IMR-90 (cell line): ENCODE results near the gene TIGD3.

Experiments used
- BHLHE40 ChIP-seq: fragments of 150-350 bp; IDR thresholded peaks from 2 replicates; pipeline ENCODE4 v1.6.1; 2016; ENCODE audit warnings: mild to moderate bottlenecking, low read depth, low read length
- MAFK ChIP-seq: IDR thresholded peaks from 2 replicates; pipeline ENCODE4 v1.6.1; 2012; ENCODE audit warnings: low read depth, low read length, improper control_type of control experiment
- POLR2A ChIP-seq: IDR thresholded peaks from 2 replicates; pipeline ENCODE4 v1.6.1; 2012; ENCODE audit warnings: mild to moderate bottlenecking, low read depth, low read length
- TF ChIP-seq, protein P1 (sequence below): conservative IDR thresholded peaks from 2 replicates; pipeline ENCODE4 v1.5.1; 2012; ENCODE audit warnings: mild to moderate bottlenecking, low read depth, low read length, improper control_type of control experiment
- TF ChIP-seq, protein P2 (sequence below): fragments of 150-350 bp; IDR thresholded peaks from 2 replicates; pipeline ENCODE4 v1.6.1; 2017; ENCODE audit warnings: mild to moderate bottlenecking, antibody characterized with exemption, low read length, low read depth

DNA sequence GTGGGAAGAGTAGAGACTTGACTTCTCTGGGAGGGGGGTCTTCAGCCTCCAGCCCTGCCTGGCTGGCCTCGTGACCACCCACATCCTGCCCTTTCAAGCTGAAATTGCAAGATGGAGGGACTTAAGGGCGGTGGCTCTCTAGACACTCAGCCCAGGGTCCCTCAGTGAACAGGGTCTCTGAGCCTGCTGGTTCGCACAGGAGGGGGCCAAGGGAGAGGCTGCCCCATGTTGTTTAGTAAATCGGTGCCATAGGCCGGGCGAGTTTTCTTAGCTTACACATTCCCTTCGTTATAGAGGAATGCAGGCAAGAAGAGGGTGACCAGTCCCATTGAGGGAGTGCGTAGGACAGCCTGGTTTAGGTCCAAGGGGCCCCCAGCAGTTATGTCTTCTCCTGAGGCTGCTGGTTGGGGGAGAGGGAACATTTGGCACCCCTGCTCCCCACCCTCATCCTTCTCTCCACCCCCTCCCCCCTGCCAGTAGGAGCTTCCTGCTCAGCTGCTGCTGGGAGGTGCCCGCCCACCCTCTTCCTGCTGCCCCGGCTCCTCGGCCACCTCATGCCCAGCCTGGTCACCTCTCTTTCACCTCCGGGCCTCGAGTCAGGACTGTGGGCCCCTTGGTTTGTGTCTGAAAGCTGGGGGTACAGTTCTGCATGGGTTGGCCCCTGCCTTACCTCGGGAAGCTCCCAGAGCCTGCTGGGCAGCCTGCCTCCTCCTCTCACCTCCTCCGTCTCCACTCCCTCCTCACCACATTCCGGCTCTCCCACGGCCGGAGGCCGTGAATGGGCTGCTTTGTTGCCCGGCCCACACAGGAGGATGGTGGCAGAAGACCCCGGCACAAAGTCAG is 35.8 kb downstream of the TIGD3 start:
- TF ChIP-seq POLR2A (no peak), BHLHE40 (no peak), MAFK (no peak)
- TF ChIP-seq, protein P1, sequence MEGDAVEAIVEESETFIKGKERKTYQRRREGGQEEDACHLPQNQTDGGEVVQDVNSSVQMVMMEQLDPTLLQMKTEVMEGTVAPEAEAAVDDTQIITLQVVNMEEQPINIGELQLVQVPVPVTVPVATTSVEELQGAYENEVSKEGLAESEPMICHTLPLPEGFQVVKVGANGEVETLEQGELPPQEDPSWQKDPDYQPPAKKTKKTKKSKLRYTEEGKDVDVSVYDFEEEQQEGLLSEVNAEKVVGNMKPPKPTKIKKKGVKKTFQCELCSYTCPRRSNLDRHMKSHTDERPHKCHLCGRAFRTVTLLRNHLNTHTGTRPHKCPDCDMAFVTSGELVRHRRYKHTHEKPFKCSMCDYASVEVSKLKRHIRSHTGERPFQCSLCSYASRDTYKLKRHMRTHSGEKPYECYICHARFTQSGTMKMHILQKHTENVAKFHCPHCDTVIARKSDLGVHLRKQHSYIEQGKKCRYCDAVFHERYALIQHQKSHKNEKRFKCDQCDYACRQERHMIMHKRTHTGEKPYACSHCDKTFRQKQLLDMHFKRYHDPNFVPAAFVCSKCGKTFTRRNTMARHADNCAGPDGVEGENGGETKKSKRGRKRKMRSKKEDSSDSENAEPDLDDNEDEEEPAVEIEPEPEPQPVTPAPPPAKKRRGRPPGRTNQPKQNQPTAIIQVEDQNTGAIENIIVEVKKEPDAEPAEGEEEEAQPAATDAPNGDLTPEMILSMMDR = no peak
- TF ChIP-seq, protein P2, sequence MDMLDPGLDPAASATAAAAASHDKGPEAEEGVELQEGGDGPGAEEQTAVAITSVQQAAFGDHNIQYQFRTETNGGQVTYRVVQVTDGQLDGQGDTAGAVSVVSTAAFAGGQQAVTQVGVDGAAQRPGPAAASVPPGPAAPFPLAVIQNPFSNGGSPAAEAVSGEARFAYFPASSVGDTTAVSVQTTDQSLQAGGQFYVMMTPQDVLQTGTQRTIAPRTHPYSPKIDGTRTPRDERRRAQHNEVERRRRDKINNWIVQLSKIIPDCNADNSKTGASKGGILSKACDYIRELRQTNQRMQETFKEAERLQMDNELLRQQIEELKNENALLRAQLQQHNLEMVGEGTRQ = no peak; the same call in 1 of the 2 replicates
